Tibial nerve (tissue), 4 donors: ENCODE data around the gene RNF213. TPM values are rescaled to one million over a fixed set of nuclear protein-coding genes. Genes with fewer than 3 reads are reported as not detected.

ENCODE experiments used
- DNase-seq, 2 donors: peaks; one replicate each; pipeline ENCODE4 v3.0.0-alpha.2; 2019; ENCODE audit warnings: low spot score in 2 of 2
- H3K27ac ChIP-seq, 4 donors: fragments of 200-600 bp; sonication (generic) in 3 of 4; one replicate each; pipeline ENCODE4 v1.5.1; 2017 to 2019; ENCODE audit warnings: mild to moderate bottlenecking in 1 of 4
- H3K27me3 ChIP-seq, 2 donors: fragments of 200-600 bp; sonication (generic) in 1 of 2; one replicate each; pipeline versions ENCODE4 v1.5.1 to v1.6.0; 2017 to 2019
- H3K36me3 ChIP-seq, 3 donors: fragments of 200-600 bp; sonication (generic); one replicate each; pipeline ENCODE4 v1.5.1; 2018 to 2019
- H3K4me1 ChIP-seq, 4 donors: fragments of 200-600 bp; sonication (generic) in 3 of 4; one replicate each; pipeline ENCODE4 v1.5.1; 2017 to 2019
- H3K4me3 ChIP-seq, 4 donors: fragments of 200-600 bp; sonication (generic) in 3 of 4; one replicate each; pipeline ENCODE4 v1.5.1; 2017 to 2019; ENCODE audit warnings: mild to moderate bottlenecking in 1 of 4, moderate library complexity in 1 of 4
- H3K9me3 ChIP-seq, 4 donors: fragments of 200-600 bp; sonication (generic) in 3 of 4; one replicate each; pipeline ENCODE4 v1.5.1; 2017 to 2019
- EP300 ChIP-seq, 2 donors: sonication (generic); formaldehyde crosslinking; IDR thresholded peaks; one replicate each; pipeline ENCODE4 v1.6.1; 2017; ENCODE audit warnings: antibody characterized with exemption in 2 of 2, mild to moderate bottlenecking in 1 of 2
- POLR2A ChIP-seq, 2 donors: fragments of 450-650 bp; IDR thresholded peaks; one replicate each; pipeline ENCODE4 v1.6.1; 2017; ENCODE audit warnings: antibody characterized with exemption in 2 of 2, mild to moderate bottlenecking in 2 of 2, moderate library complexity in 2 of 2
- WGBS, 2 donors: methylation state at CpG; one replicate each; pipeline ENCODE4 v1.1.5; 2018; 5-methylcytosine and 5-hydroxymethylcytosine counted together
- total RNA-seq, 4 donors: library from RNA; depleted of rRNA; stranded (reverse); fragments of >200 nt; gene quantifications; one replicate each; pipeline ENCODE4 v1.1.0, GENCODE V29; 2016
- TF ChIP-seq, protein P1 (sequence below), 5 experiments: fragments of 200-600 bp in 3 of 5; fragments of 450-650 bp in 2 of 5; sonication (generic) in 3 of 5; IDR thresholded peaks; one replicate each; pipeline ENCODE4 v1.5.1; 2016 to 2019; ENCODE audit warnings: antibody characterized with exemption in 5 of 5, mild to moderate bottlenecking in 3 of 5, moderate library complexity in 2 of 5

Gene RNF213
- total RNA-seq, 4 donors from 2014 or later = 107 to 148 (median 119) TPM

DNA sequence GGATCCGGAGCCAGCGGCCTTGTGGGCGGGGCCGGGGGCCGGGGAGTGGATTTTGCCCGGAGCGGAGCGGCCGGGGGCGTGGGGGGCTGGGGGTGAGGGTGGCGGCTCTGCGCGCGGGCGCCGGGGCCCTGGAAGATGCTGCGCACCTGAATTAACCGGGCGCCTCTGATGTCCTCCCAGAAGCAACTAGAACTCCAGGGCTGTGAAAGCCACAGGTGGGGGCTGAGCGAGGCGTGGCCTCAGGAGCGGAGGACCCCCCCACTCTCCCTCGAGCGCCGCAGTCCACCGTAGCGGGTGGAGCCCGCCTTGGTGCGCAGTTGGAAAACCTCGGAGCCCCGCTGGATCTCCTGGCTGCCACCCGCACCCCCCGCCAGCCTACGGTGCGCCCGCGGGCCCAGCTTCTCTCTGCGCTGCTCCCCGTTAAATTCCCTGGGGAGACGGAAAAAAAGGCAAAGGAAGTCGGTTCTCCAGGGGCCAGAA, 39.9 kb upstream of the RNF213 start:
- Histone ChIP-seq H3K27ac (peak overlapping the region; percentile 69 to 96 (median 84)), H3K36me3 (peaks cover 0 to 49% (median 0%) of the 10 kb centered on the region in 3 donors), H3K4me3 (peak overlapping the region; percentile 67 to 100 (median 88)), H3K9me3 (no peaks in the 10 kb centered on the region), H3K4me1 (peaks cover 0 to 35% (median 9%) of the 10 kb centered on the region in 4 donors), H3K27me3 (no peaks in the 10 kb centered on the region)
- no peak for DNase-seq
- peak in 1 of 2 donors; percentile 6 for TF ChIP-seq EP300 (IDR thresholded peaks at IDR 0.05)
- no peak for TF ChIP-seq POLR2A (IDR thresholded peaks at IDR 0.05)
- TF ChIP-seq, protein P1, sequence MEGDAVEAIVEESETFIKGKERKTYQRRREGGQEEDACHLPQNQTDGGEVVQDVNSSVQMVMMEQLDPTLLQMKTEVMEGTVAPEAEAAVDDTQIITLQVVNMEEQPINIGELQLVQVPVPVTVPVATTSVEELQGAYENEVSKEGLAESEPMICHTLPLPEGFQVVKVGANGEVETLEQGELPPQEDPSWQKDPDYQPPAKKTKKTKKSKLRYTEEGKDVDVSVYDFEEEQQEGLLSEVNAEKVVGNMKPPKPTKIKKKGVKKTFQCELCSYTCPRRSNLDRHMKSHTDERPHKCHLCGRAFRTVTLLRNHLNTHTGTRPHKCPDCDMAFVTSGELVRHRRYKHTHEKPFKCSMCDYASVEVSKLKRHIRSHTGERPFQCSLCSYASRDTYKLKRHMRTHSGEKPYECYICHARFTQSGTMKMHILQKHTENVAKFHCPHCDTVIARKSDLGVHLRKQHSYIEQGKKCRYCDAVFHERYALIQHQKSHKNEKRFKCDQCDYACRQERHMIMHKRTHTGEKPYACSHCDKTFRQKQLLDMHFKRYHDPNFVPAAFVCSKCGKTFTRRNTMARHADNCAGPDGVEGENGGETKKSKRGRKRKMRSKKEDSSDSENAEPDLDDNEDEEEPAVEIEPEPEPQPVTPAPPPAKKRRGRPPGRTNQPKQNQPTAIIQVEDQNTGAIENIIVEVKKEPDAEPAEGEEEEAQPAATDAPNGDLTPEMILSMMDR (IDR thresholded peaks at IDR 0.05) = no peak
- 0 to 16% methylated on average over 3 to 20 of the region's 41 CpGs for WGBS, 2 donors

- Histone ChIP-seq H3K36me3 (peaks cover 0 to 49% (median 0%) of the 10 kb centered on the region in 3 donors), H3K4me3 (peak overlapping the region; percentile 67 to 100 (median 88)), H3K27ac (peak overlapping the region in 2 of 4 donors; percentile 84 to 96), H3K9me3 (no peaks in the 10 kb centered on the region), H3K4me1 (peaks cover 0 to 35% (median 9%) of the 10 kb centered on the region in 4 donors), H3K27me3 (no peaks in the 10 kb centered on the region)
- DNase-seq = no peak
- no peak for TF ChIP-seq EP300 (IDR thresholded peaks at IDR 0.05)
- no peak for TF ChIP-seq POLR2A (IDR thresholded peaks at IDR 0.05)
- TF ChIP-seq, protein P1 (IDR thresholded peaks at IDR 0.05) = no peak
- 74 to 75% methylated on average over 24 to 29 of the region's 29 CpGs for WGBS, 2 donors
Observed at GRCh38 chr17:80221351-80222105, 39.1 kb upstream of the RNF213 start.

GRCh38 chr17:80222376-80223141, 38.1 kb upstream of the RNF213 start:
- Histone ChIP-seq H3K27ac (no peak overlapping the region), H3K27me3 (no peaks in the 10 kb centered on the region), H3K4me3 (no peak overlapping the region), H3K4me1 (peaks cover 0 to 35% (median 9%) of the 10 kb centered on the region in 4 donors), H3K9me3 (no peaks in the 10 kb centered on the region), H3K36me3 (peaks cover 0 to 49% (median 0%) of the 10 kb centered on the region in 3 donors)
- DNase-seq = no peak
- WGBS, 2 donors = 86% methylated on average over 18 of the region's 18 CpGs
- TF ChIP-seq, protein P1 (IDR thresholded peaks at IDR 0.05) = no peak
- TF ChIP-seq POLR2A (IDR thresholded peaks at IDR 0.05) = no peak
- TF ChIP-seq EP300 (IDR thresholded peaks at IDR 0.05) = no peak

DNA sequence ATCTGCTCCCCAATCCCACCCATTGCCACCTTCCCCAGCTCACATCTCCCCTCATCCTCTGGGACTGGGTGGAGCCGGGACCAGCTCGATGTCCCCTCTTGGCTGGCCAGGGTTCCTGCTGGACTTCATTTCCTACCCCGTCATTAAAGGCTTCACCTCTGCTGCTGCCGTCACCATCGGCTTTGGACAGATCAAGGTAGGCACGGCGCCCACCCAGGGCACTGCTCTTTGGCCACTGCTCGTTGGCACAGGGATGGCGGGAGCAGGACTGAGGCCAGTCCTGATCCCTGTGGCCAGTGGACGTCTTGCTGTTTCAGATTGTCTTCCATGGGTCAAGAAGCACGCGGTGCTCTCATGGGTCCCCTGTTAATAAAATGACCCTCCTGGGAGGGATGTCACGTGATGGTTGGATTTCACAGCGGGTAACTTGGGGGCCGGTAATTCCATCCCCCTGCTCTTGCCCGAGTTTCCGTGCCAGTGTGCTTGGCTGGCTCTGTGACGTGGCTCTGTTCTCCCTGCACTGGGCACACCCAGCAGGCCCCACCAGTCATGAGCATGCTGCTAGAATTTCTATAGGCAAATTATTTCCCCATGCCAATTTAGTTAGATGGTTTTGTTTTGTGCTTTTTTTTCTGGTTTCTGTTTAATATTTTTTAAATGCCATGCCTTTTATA, 37.4 kb upstream of the RNF213 start:
- WGBS, 2 donors = 85 to 91% methylated on average over 16 to 18 of the region's 18 CpGs
- Histone ChIP-seq H3K27ac (no peak overlapping the region), H3K27me3 (no peaks in the 10 kb centered on the region), H3K4me1 (peaks cover 0 to 33% (median 9%) of the 10 kb centered on the region in 4 donors), H3K9me3 (no peaks in the 10 kb centered on the region), H3K36me3 (peaks cover 0 to 50% (median 0%) of the 10 kb centered on the region in 3 donors), H3K4me3 (no peak overlapping the region)
- TF ChIP-seq, protein P1 (IDR thresholded peaks at IDR 0.05) = no peak
- TF ChIP-seq POLR2A (IDR thresholded peaks at IDR 0.05) (no peak), EP300 (IDR thresholded peaks at IDR 0.05) (no peak)
- DNase-seq = no peak
